ENCODE data around the gene ENKD1. TPM values are rescaled to one million over a fixed set of nuclear protein-coding genes. Genes with fewer than 3 reads are reported as not detected.

ENKD1 gene
- total RNA-seq, 2 donors from 2014 or later, result 68.0 to 91.0 TPM

GRCh38 chr16:67655363-67655762 lies 11.2 kb downstream of the ENKD1 start:
- Histone ChIP-seq H3K9me3 (no peaks in the 10 kb centered on the region), H3K27me3 (peaks cover 0 to 13% of the 10 kb centered on the region in 2 donors), H3K27ac (no peak overlapping the region), H3K4me3 (no peak overlapping the region), H3K36me3 (replicated peaks in 1 of 2; ENCODE audit: insufficient read depth in 1 of 2, low read depth in 2 of 2) (no peaks in the 10 kb centered on the region), H3K4me1 (peaks cover 23% of the 10 kb centered on the region)
- DNase-seq (no peak), ATAC-seq (no peak)
- intact Hi-C loops (cut with DNase I), result loop anchor here (5.0 kb wide), 1 partner anchor 98 kb away; no protein-coding TSS in a partner anchor
- TF ChIP-seq POLR2A (IDR thresholded peaks at IDR 0.05) (no peak), CTCF (IDR thresholded peaks at IDR 0.05) (no peak)
- 76 to 79% methylated on average over 4 of the region's 4 CpGs for WGBS, 2 donors

GRCh38 chr16:67654403-67654911 lies 12.1 kb downstream of the ENKD1 start:
- no peaks in the 10 kb centered on the region for H3K9me3 ChIP-seq
- no peaks in the 10 kb centered on the region for H3K36me3 ChIP-seq (replicated peaks in 1 of 2; ENCODE audit: insufficient read depth in 1 of 2, low read depth in 2 of 2)
- intact Hi-C loops (cut with DNase I), result no loop called here
- H3K27ac ChIP-seq, result no peak overlapping the region
- H3K27me3 ChIP-seq, result peaks cover 0 to 13% of the 10 kb centered on the region in 2 donors
- WGBS, 2 donors, result 57 to 59% methylated on average over 16 to 30 of the region's 30 CpGs
- ATAC-seq, result no peak
- no peak for TF ChIP-seq POLR2A (IDR thresholded peaks at IDR 0.05)
- no peak for TF ChIP-seq CTCF (IDR thresholded peaks at IDR 0.05)
- H3K4me1 ChIP-seq, result peaks cover 19% of the 10 kb centered on the region
- H3K4me3 ChIP-seq, result no peak overlapping the region
- no peak for DNase-seq

GRCh38 chr16:67653789-67654402 lies 12.7 kb downstream of the ENKD1 start:
- peaks cover 13% of the 10 kb centered on the region for H3K4me1 ChIP-seq
- WGBS, 2 donors, result 30 to 31% methylated on average over 2 to 19 of the region's 25 CpGs
- no peak overlapping the region for H3K27ac ChIP-seq
- intact Hi-C loops (cut with DNase I), result no loop called here
- TF ChIP-seq CTCF (IDR thresholded peaks at IDR 0.05) (no peak), POLR2A (IDR thresholded peaks at IDR 0.05) (no peak)
- H3K4me3 ChIP-seq, result no peak overlapping the region
- H3K9me3 ChIP-seq, result no peaks in the 10 kb centered on the region
- ATAC-seq (no peak), DNase-seq (no peak)
- no peaks in the 10 kb centered on the region for H3K36me3 ChIP-seq (replicated peaks in 1 of 2; ENCODE audit: insufficient read depth in 1 of 2, low read depth in 2 of 2)
- H3K27me3 ChIP-seq, result peaks cover 0 to 13% of the 10 kb centered on the region in 2 donors

- peak; percentile 39 for ATAC-seq
- H3K4me3 ChIP-seq, result no peak overlapping the region
- H3K4me1 ChIP-seq, result peaks cover 14% of the 10 kb centered on the region
- H3K27me3 ChIP-seq, result peaks cover 0 to 13% of the 10 kb centered on the region in 2 donors
- H3K36me3 ChIP-seq (replicated peaks in 1 of 2; ENCODE audit: insufficient read depth in 1 of 2, low read depth in 2 of 2), result no peaks in the 10 kb centered on the region
- no peak for TF ChIP-seq POLR2A (IDR thresholded peaks at IDR 0.05)
- TF ChIP-seq CTCF (IDR thresholded peaks at IDR 0.05), result peak in 4 of 7 experiments; percentile 25 to 44 (median 34)
- intact Hi-C loops (cut with DNase I), result no loop called here
- WGBS, 2 donors, result 6% methylated on average over 50 of the region's 68 CpGs; no CpG with 5 or more reads in 1 of the 2 donors
- no peaks in the 10 kb centered on the region for H3K9me3 ChIP-seq
- H3K27ac ChIP-seq, result no peak overlapping the region
- no peak for DNase-seq
Observed at GRCh38 chr16:67653128-67653788, 13.3 kb downstream of the ENKD1 start.
